GDM1 (cell line): ENCODE data around the gene TSSK3.

Source experiments
- DNase-seq: peaks from one replicate; lab custom pipeline; 2025; lab: John Stamatoyannopoulos, UW

The TSSK3 gene

GRCh38 chr1:32362474-32363313, at the start of gene TSSK3, which contains the start of gene FAM229A:
TSS of gene TSSK3 (plus strand) at chr1:32362539. CDS start at chr1:32362702, 163 bp downstream.
TSS of gene FAM229A (minus strand) at chr1:32362485. CDS start at chr1:32362091, 394 bp downstream.
- no peak for DNase-seq

- DNase-seq = no peak
Observed at GRCh38 chr1:32316903-32317277, 45.4 kb upstream of the TSSK3 start.

- DNase-seq = no peak
Observed at GRCh38 chr1:32318127-32318869, 44.0 kb upstream of the TSSK3 start.

- DNase-seq = no peak
Observed at GRCh38 chr1:32321712-32322291, 40.5 kb upstream of the TSSK3 start.

- DNase-seq = no peak
Observed at GRCh38 chr1:32327204-32327603, 35.1 kb upstream of the TSSK3 start.

GRCh38 chr1:32329931-32330466, 32.3 kb upstream of the TSSK3 start:
- no peak for DNase-seq

- DNase-seq = no peak
Observed at GRCh38 chr1:32330558-32331151, 31.7 kb upstream of the TSSK3 start.

- DNase-seq = no peak
Observed at GRCh38 chr1:32331549-32331948, 30.8 kb upstream of the TSSK3 start.

GRCh38 chr1:32332290-32333079, 29.9 kb upstream of the TSSK3 start:
- no peak for DNase-seq

GRCh38 chr1:32333251-32333963, 28.9 kb upstream of the TSSK3 start:
- DNase-seq = no peak

- DNase-seq = no peak
Observed at GRCh38 chr1:32334274-32334861, 28.0 kb upstream of the TSSK3 start.

- peak; percentile 44 for DNase-seq
Observed at GRCh38 chr1:32334864-32335534, 27.3 kb upstream of the TSSK3 start.

- no peak for DNase-seq
Observed at GRCh38 chr1:32335535-32335789, 26.9 kb upstream of the TSSK3 start.

GRCh38 chr1:32335790-32336590, 26.3 kb upstream of the TSSK3 start, which contains the start of gene MARCKSL1:
TSS of gene MARCKSL1 (minus strand) at chr1:32336233. CDS start at chr1:32336033, 200 bp downstream.
- DNase-seq = peak; percentile 53

GRCh38 chr1:32336591-32336932, 25.8 kb upstream of the TSSK3 start:
- no peak for DNase-seq

- peak; percentile 67 for DNase-seq
Observed at GRCh38 chr1:32336963-32337675, 25.2 kb upstream of the TSSK3 start.

- DNase-seq = peak; percentile 64
Observed at GRCh38 chr1:32337855-32338636, 24.3 kb upstream of the TSSK3 start.
